ENCODE data around the gene ATP6V1E1.

The ATP6V1E1 gene

DNA sequence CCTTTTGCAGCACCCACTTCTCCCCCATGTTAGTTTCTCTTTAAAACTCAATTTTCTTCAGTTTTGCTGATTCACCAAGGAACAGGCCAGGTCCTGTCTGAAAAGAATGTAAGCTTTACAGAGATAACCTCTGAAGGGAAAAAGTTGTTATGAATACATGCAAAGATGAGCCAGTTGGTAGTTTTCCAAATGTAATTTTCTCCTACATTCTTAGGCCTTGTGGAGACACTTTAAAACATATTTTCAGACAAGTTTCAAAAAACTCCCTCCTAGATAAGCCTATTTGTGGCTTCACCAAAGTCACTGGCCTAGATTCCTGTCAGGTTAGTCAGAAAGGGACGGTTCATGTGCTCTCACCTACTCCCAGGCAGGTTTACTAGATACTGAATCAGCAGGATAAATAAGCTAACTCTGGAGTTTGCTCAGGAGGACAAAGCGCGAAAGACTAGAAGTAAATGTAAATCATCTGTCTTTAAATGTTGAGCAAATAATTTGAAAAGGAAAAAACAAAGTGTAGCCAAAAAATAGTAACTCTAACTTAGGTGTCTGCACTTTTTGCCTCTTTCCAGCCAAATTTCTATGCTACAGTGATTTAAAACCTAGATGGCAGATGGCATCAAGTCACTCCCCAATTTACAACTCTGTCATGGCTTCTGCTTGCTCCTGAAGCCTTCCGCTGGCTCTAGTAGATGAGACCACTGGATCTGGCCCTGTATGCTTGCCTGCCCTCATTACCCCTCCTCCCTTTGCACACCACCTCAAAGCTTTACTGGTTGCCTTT lies 4.9 kb upstream of the ATP6V1E1 start:
- no peak for DNase-seq

GRCh38 chr22:17631076-17631565 lies 2.6 kb upstream of the ATP6V1E1 start:
- DNase-seq = no peak

GRCh38 chr22:17629641-17630040 lies 1.1 kb upstream of the ATP6V1E1 start:
- no peak for DNase-seq

- DNase-seq = no peak
Measured at GRCh38 chr22:17629173-17629489, 582 bp upstream of the ATP6V1E1 start.

- no peak for DNase-seq
Measured at GRCh38 chr22:17627961-17628405, 566 bp downstream of the ATP6V1E1 start.

GRCh38 chr22:17613280-17613679 lies 15.3 kb downstream of the ATP6V1E1 start:
- DNase-seq = no peak

DNA sequence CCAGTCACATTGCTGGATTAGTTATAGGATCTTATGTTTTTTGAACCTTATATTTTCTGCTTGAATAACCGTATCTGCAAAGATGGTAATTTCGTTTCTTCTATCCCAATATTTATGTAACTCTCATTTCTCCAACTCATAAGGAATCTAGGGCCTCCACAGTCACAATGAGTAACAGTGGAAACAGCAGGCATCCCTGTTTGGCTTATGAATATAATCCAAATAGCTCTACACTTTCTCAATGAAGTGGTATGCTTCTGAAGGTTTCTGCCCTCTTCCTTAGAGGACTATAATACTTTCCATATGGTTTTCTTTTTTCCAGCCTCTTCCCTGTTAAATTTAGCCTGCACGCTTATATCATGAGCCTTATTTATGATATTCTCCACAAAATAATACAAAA lies 16.5 kb downstream of the ATP6V1E1 start:
- no peak for DNase-seq

- no peak for DNase-seq
Measured at GRCh38 chr22:17607891-17608521, 20.5 kb downstream of the ATP6V1E1 start.

DNA sequence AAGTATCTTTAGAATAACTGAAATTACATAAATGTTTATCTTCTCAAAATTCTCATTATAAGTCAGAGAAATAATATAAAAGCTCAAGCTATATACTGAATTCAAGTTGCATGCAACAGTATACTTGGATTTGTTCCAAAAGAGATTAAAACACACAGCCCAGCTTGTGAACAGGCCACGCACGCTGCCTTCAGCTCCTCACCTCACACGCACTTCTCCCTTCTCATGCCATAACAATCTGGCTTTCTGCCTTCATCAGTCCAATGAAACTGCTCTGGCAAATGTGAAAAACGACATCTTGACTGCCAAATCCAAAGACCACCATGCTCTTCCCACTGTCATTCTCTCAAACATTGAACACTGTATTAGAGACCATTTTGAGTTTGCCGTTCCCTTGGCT lies 22.1 kb downstream of the ATP6V1E1 start:
- DNase-seq = no peak

- DNase-seq = no peak
Measured at GRCh38 chr22:17603668-17604067, 24.9 kb downstream of the ATP6V1E1 start.

DNA sequence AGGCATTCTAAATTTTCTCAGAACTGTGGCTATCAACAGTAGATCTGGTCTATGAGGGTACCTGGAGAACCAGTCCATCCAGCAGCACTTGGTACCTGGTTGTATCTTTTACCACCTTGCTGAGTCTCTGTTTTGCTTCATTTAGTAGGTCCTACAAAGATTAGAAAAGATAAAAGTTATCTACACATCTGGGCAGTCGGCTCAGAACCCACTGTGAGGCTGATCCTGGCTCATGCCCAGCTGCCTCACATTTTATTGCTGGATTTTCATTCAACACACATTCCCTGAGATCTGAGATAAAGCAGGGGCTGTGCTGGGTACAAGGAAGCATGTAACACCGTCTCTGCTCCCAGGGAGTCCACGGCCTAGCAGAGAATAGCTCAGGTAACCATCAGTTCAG lies 27.5 kb downstream of the ATP6V1E1 start:
- no peak for DNase-seq

- DNase-seq = no peak
Measured at GRCh38 chr22:17598318-17598717, 30.2 kb downstream of the ATP6V1E1 start.

- no peak for DNase-seq
Measured at GRCh38 chr22:17597217-17597616, 31.3 kb downstream of the ATP6V1E1 start.

GRCh38 chr22:17596226-17596625 lies 32.3 kb downstream of the ATP6V1E1 start:
- DNase-seq = no peak

DNA sequence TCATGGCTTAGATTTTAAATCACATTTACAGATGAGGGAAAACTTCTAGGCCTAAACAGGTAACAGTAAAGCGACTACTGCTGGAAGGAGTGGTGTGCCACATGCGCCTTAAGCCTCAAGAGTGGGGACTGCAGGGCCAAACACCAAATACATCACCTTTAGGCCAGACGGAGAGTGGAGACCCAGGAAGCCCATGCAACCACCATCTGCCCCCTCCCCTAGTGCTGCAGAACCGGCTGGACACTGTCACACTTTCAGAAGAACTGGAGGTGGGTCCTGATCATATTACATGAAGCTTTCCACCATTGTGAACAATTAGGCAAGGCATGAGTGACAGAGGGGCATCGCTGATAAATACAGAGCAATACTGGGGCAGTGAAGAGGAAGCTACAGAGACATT lies 36.3 kb downstream of the ATP6V1E1 start:
- no peak for DNase-seq

- DNase-seq = no peak
Measured at GRCh38 chr22:17590586-17590985, 38.0 kb downstream of the ATP6V1E1 start.

DNA sequence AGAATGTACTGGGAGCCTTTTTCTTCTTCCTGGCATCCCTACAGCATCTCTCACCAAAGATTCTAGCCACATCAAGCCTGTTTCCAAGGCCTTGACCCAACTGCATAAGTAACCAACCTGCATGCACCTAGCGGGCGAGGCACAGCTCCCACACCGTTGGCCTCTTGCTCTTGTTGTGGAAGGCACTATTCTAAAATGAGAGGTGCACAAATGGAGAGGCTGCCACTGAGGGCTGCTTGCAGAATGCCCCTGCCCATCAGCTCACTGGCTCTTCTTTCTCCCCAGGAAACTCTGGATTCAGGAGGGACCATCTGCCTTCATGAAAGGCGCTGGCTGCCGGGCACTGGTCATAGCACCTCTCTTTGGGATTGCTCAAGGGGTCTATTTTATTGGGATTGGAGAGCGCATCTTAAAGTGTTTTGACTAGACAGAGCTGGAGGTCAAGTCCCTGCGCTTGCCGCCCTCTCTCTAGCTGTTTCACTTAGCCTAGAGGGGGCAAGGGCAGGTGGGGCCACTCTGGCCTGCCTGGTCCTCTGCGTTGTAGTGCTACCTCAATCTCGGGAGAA lies 38.7 kb downstream of the ATP6V1E1 start:
- no peak for DNase-seq

DNA sequence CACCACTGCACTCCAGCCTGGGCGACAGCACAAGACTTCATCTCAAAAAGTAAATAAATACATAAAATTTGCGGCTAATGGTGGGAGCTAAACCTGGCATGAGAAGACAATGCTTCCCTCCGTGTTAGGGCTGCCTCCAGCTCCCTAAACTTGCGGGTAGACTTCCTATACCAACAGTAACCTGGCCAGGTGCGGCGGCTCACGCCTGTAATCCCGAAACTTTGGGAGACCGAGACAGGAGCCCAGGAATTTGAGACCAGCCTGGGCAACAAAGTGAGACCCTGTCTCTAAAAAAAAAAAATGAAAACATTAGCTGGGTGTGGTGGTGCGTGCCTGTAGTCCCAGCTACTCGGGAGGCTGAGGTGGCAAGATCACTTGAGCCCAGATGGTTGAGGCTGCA lies 39.9 kb downstream of the ATP6V1E1 start:
- no peak for DNase-seq

DNA sequence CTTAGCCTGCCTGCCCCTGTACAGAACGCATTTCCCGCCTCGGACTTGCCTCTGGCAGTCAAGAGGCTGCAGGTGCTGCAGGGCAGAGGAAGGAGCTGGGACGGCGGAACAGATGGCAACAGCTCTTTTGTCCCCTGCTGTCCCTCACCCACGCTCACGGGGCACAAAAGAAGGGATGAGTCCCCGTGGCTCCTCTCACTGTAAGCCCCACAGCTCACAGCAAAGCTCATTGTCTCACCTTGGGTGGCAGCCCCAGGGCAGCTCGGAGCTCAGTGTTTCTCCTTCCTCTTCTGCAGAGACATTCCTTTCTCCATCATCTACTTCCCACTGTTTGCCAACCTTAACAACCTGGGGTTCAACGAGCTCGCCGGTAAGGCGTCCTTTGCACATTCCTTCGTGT lies 40.9 kb downstream of the ATP6V1E1 start:
- no peak for DNase-seq

GRCh38 chr22:17586831-17587440 lies 41.6 kb downstream of the ATP6V1E1 start:
- no peak for DNase-seq

DNA sequence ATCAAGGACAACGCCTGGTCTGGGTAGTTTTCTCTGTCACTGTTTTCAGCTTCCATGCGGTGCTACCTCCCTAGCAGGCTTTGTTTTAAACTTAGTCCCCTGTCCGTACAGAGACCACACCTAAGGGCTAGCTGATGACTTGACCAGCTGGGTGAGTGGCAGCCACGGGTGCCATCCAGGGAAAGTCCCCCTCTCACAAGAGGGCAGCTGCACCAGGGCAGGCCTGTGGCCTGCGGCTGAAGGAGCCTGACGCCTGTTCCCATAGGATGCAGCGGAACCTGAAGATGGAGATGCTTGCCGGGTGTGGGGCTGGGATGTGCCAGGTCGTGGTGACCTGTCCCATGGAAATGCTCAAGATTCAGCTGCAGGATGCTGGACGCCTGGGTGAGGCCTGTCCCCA lies 45.4 kb downstream of the ATP6V1E1 start:
- DNase-seq = no peak

DNA sequence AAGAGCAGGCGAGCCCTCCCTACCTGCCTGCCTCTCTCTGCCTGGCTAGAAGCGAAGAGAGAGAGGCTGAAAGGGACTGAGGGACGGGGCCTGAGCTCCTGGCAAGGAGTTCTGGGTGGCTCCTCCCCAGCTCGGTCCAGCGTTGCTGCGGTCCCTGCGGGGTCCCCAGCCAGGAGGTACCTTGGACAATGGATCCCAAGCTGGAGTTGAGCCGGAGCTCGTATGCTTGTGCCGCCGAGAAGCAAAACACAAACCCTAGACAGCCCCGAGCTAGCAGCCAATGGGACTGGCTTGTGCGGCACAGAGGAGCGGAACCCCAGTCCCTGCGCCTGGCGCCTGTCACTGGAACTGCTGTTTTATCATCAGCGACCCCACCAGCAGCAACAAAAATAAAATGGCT lies 46.9 kb downstream of the ATP6V1E1 start:
- DNase-seq = no peak

GRCh38 chr22:17581056-17581455 lies 47.5 kb downstream of the ATP6V1E1 start:
- DNase-seq = no peak

All from stimulated activated CD8-positive, alpha-beta memory T cell treated with anti-CD3 and anti-CD28 coated beads, Interleukin-4, amount 100 ng/mL, for 48 hours (primary cell).